Right lobe of liver (tissue), 6 donors: ENCODE results near the gene TMED3. TPM values are rescaled to one million over a fixed set of nuclear protein-coding genes. Genes with fewer than 3 reads are reported as not detected.

ENCODE experiments used
- ATAC-seq, 4 donors: fragments of 200-7000 bp; cut with Tn5 transposase; one replicate each; pipeline ENCODE4 v1.9.1; 2020; ENCODE audit warnings: mild to moderate bottlenecking in 4 of 4, moderate library complexity in 4 of 4
- DNase-seq, 3 donors: peaks; one replicate each; pipeline ENCODE4 v3.0.0-alpha.2; 2020
- H3K27ac ChIP-seq, 3 donors: fragments of 200-600 bp; one replicate each; pipeline ENCODE4 v1.8.0; 2022
- H3K27me3 ChIP-seq, 2 donors: fragments of 200-600 bp; one replicate each; pipeline ENCODE4 v1.8.0; 2022
- H3K36me3 ChIP-seq, 4 donors: fragments of 200-600 bp; sonication (generic) in 1 of 4; one replicate each; pipeline versions ENCODE4 v1.5.1 to v1.8.0; 2017 to 2022; ENCODE audit warnings: control low read depth in 1 of 4
- H3K4me1 ChIP-seq, 4 donors: fragments of 200-600 bp; sonication (generic) in 1 of 4; one replicate each; pipeline versions ENCODE4 v1.5.1 to v1.8.0; 2017 to 2022; ENCODE audit warnings: control low read depth in 1 of 4
- H3K4me3 ChIP-seq, 3 donors: fragments of 200-600 bp; one replicate each; pipeline ENCODE4 v1.8.0; 2022
- H3K9me3 ChIP-seq, 4 donors: fragments of 200-600 bp; sonication (generic) in 1 of 4; one replicate each; pipeline versions ENCODE4 v1.5.1 to v1.8.0; 2017 to 2022; ENCODE audit warnings: control low read depth in 1 of 4
- CTCF ChIP-seq, 4 donors: fragments of 200-600 bp in 3 of 4; fragments of 450-650 bp in 1 of 4; IDR thresholded peaks; one replicate each; pipeline versions ENCODE4 v1.5.1 to v1.8.0; 2016 to 2022; ENCODE audit warnings: antibody characterized with exemption in 4 of 4, mild to moderate bottlenecking in 2 of 4
- POLR2A ChIP-seq: fragments of 450-650 bp; IDR thresholded peaks from one replicate; pipeline ENCODE4 v1.6.1; 2017; ENCODE audit warnings: antibody characterized with exemption, mild to moderate bottlenecking
- WGBS: methylation state at CpG from one replicate; pipeline ENCODE4 v1.1.6; 2018; ENCODE audit warnings: low coverage, low lambda C conversion rate; ENCODE audit not compliant: insufficient coverage; ENCODE audit errors: missing lambda C conversion rate; 5-methylcytosine and 5-hydroxymethylcytosine counted together
- intact Hi-C, 2 donors: fragments of 100-400 bp; cut with DNase I; formaldehyde crosslinking; loops; one replicate each; pipeline versions ENCODE4 v1.11.2 to v1.14.1; 2022
- total RNA-seq, 6 experiments: library from RNA; depleted of rRNA in 2 of 6; stranded (reverse); fragments of >200 nt in 2 of 6; fragmentation: NEBNext Ultra II Directional in 3 of 6; extraction: Animal tissue kit (Norgen Biotek cat#: 25700) in 3 of 6; gene quantifications; one replicate each; pipeline versions ENCODE4 v1.1.0 to v1.2.4, GENCODE V29; 2016 to 2023
- donor health status: DM: no; HTN: yes; CAD: no.
- donor health status: DM: no; HTN: no; CAD: no.
- donor health status: DM: no; HTN: no; CAD: no.
- donor health status: DM: no; HTN: yes; CAD: no.
- donor health status: DM: no; HTN: yes; CAD: no.

The TMED3 gene
- total RNA-seq, 6 experiments from 2014 or later, result 5.5 to 15.2 (median 8.1) TPM

GRCh38 chr15:79370716-79371115 is 59.8 kb downstream of the TMED3 start:
- Histone ChIP-seq H3K4me1 (no peaks in the 10 kb centered on the region), H3K27ac (no peak overlapping the region), H3K27me3 (no peaks in the 10 kb centered on the region), H3K36me3 (no peaks in the 10 kb centered on the region), H3K4me3 (no peak overlapping the region), H3K9me3 (no peaks in the 10 kb centered on the region)
- TF ChIP-seq CTCF (IDR thresholded peaks at IDR 0.05) (no peak), POLR2A (no peak)
- intact Hi-C loops, result no loop called here
- ATAC-seq (no peak), DNase-seq (no peak)
- 70% methylated on average over 1 of the region's 1 CpG for WGBS

GRCh38 chr15:79371591-79371990 is 60.7 kb downstream of the TMED3 start:
- DNase-seq, result no peak
- no peaks in the 10 kb centered on the region for H3K4me1 ChIP-seq
- no peaks in the 10 kb centered on the region for H3K27me3 ChIP-seq
- H3K4me3 ChIP-seq, result no peak overlapping the region
- TF ChIP-seq POLR2A, result no peak
- WGBS, result 88% methylated on average over 1 of the region's 1 CpG
- no peak for ATAC-seq
- H3K27ac ChIP-seq, result no peak overlapping the region
- intact Hi-C loops, result no loop called here
- no peaks in the 10 kb centered on the region for H3K9me3 ChIP-seq
- no peaks in the 10 kb centered on the region for H3K36me3 ChIP-seq

- TF ChIP-seq POLR2A, result no peak
- no peak for TF ChIP-seq CTCF (IDR thresholded peaks at IDR 0.05)
- Histone ChIP-seq H3K4me3 (no peak overlapping the region), H3K27ac (no peak overlapping the region), H3K36me3 (no peaks in the 10 kb centered on the region), H3K4me1 (no peaks in the 10 kb centered on the region), H3K9me3 (no peaks in the 10 kb centered on the region), H3K27me3 (no peaks in the 10 kb centered on the region)
- no peak for DNase-seq
- WGBS, result 66% methylated on average over 2 of the region's 2 CpGs
- no peak for ATAC-seq
- intact Hi-C loops, result no loop called here
Observed at GRCh38 chr15:79372428-79372827, 61.5 kb downstream of the TMED3 start.

Other genes with a start within 250 kb of the TMED3 start
- under 1 TPM in 1 of 6 experiments, not detected in 5; 0.29 TPM for gene RASGRF1, start 220.3 kb upstream of the TMED3 start, total RNA-seq
- gene ANKRD34C, start 28.4 kb upstream of the TMED3 start, total RNA-seq, result not detected
- under 1 TPM in 3 of 6 experiments, not detected in 3; 0.06 to 0.12 (median 0.07) TPM for gene MINAR1, start 121.2 kb downstream of the TMED3 start, total RNA-seq